HUES48 (cell line): Measurements from ENCODE around the gene FAM98B.

Source experiments
- H3K27ac ChIP-seq: one replicate; pipeline ENCODE4 v1.7.0; 2013; ENCODE audit warnings: low read depth, low read length, inconsistent platforms
- H3K27me3 ChIP-seq: 2 replicates; pipeline ENCODE4 v1.6.1; 2013; ENCODE audit warnings: mild to moderate bottlenecking, low read length; ENCODE audit not compliant: control insufficient read depth, insufficient read depth
- H3K36me3 ChIP-seq: 2 replicates; pipeline ENCODE4 v1.6.1; 2013; ENCODE audit warnings: low read length; ENCODE audit not compliant: control insufficient read depth, insufficient read depth
- H3K4me1 ChIP-seq: 2 replicates; pipeline ENCODE4 v1.6.1; 2013; ENCODE audit warnings: mild to moderate bottlenecking, low read length; ENCODE audit not compliant: control insufficient read depth, insufficient read depth
- H3K4me3 ChIP-seq: 2 replicates; pipeline ENCODE4 v1.5.1; 2013; ENCODE audit warnings: mild to moderate bottlenecking, low read depth, low read length
- H3K9ac ChIP-seq: 2 replicates; pipeline ENCODE4 v1.6.1; 2013; ENCODE audit warnings: mild to moderate bottlenecking, low read depth, low read length, moderate library complexity
- H3K9me3 ChIP-seq: 2 replicates; pipeline ENCODE4 v1.6.1; 2013; ENCODE audit warnings: low read length; ENCODE audit not compliant: control insufficient read depth, insufficient read depth

Gene FAM98B

GRCh38 chr15:38481113-38481512, 27.2 kb downstream of the FAM98B start:
- peaks cover 62% of the 10 kb centered on the region for H3K36me3 ChIP-seq
- H3K9me3 ChIP-seq: no peaks in the 10 kb centered on the region
- H3K27ac ChIP-seq: no peak overlapping the region
- H3K4me3 ChIP-seq: no peak overlapping the region
- H3K9ac ChIP-seq: no peak overlapping the region
- H3K4me1 ChIP-seq: no peaks in the 10 kb centered on the region
- H3K27me3 ChIP-seq: no peaks in the 10 kb centered on the region

GRCh38 chr15:38481761-38482160, 27.8 kb downstream of the FAM98B start:
- no peaks in the 10 kb centered on the region for H3K27me3 ChIP-seq
- no peaks in the 10 kb centered on the region for H3K9me3 ChIP-seq
- no peaks in the 10 kb centered on the region for H3K4me1 ChIP-seq
- H3K4me3 ChIP-seq: no peak overlapping the region
- H3K27ac ChIP-seq: no peak overlapping the region
- H3K36me3 ChIP-seq: peaks cover 61% of the 10 kb centered on the region
- no peak overlapping the region for H3K9ac ChIP-seq

GRCh38 chr15:38482572-38482971, 28.6 kb downstream of the FAM98B start:
- no peak overlapping the region for H3K9ac ChIP-seq
- no peaks in the 10 kb centered on the region for H3K4me1 ChIP-seq
- peaks cover 55% of the 10 kb centered on the region for H3K36me3 ChIP-seq
- H3K27me3 ChIP-seq: no peaks in the 10 kb centered on the region
- H3K9me3 ChIP-seq: no peaks in the 10 kb centered on the region
- no peak overlapping the region for H3K4me3 ChIP-seq
- H3K27ac ChIP-seq: no peak overlapping the region

GRCh38 chr15:38486936-38487335, 33.0 kb downstream of the FAM98B start:
- Histone ChIP-seq H3K27ac (no peak overlapping the region), H3K4me3 (no peak overlapping the region), H3K36me3 (peaks cover 27% of the 10 kb centered on the region), H3K9me3 (no peaks in the 10 kb centered on the region), H3K9ac (no peak overlapping the region), H3K4me1 (no peaks in the 10 kb centered on the region; the same call in 1 of the 2 replicates), H3K27me3 (no peaks in the 10 kb centered on the region)

GRCh38 chr15:38487378-38487777, 33.5 kb downstream of the FAM98B start:
- H3K27ac ChIP-seq: no peak overlapping the region
- H3K9ac ChIP-seq: no peak overlapping the region
- H3K36me3 ChIP-seq: peaks cover 23% of the 10 kb centered on the region
- no peaks in the 10 kb centered on the region for H3K9me3 ChIP-seq
- no peaks in the 10 kb centered on the region for H3K27me3 ChIP-seq
- H3K4me1 ChIP-seq: no peaks in the 10 kb centered on the region; the same call in 1 of the 2 replicates
- no peak overlapping the region for H3K4me3 ChIP-seq

- Histone ChIP-seq H3K36me3 (peaks cover 16% of the 10 kb centered on the region), H3K27ac (no peak overlapping the region)
Observed at GRCh38 chr15:38490242-38490922, 36.5 kb downstream of the FAM98B start.

GRCh38 chr15:38496151-38496550, 42.2 kb downstream of the FAM98B start:
- Histone ChIP-seq H3K9me3 (no peaks in the 10 kb centered on the region), H3K9ac (no peak overlapping the region), H3K4me3 (no peak overlapping the region), H3K27me3 (no peaks in the 10 kb centered on the region), H3K27ac (no peak overlapping the region), H3K4me1 (no peaks in the 10 kb centered on the region), H3K36me3 (peaks cover 4% of the 10 kb centered on the region; the same call in 1 of the 2 replicates)

More at GRCh38 chr15:38490242-38490922, 36.5 kb downstream of the FAM98B start:
- Histone ChIP-seq H3K4me1 (no peaks in the 10 kb centered on the region; the same call in 1 of the 2 replicates), H3K27me3 (no peaks in the 10 kb centered on the region), H3K4me3 (no peak overlapping the region), H3K9ac (no peak overlapping the region), H3K9me3 (no peaks in the 10 kb centered on the region)

- Histone ChIP-seq H3K9ac (no peak overlapping the region), H3K9me3 (no peaks in the 10 kb centered on the region), H3K4me3 (no peak overlapping the region), H3K27me3 (no peaks in the 10 kb centered on the region), H3K4me1 (no peaks in the 10 kb centered on the region), H3K27ac (no peak overlapping the region), H3K36me3 (no peaks in the 10 kb centered on the region)
Observed at GRCh38 chr15:38499651-38500050, 45.7 kb downstream of the FAM98B start.

- H3K9ac ChIP-seq: no peak overlapping the region
- H3K4me3 ChIP-seq: no peak overlapping the region
- no peak overlapping the region for H3K27ac ChIP-seq
- H3K4me1 ChIP-seq: no peaks in the 10 kb centered on the region
- no peaks in the 10 kb centered on the region for H3K27me3 ChIP-seq
- H3K9me3 ChIP-seq: no peaks in the 10 kb centered on the region
- no peaks in the 10 kb centered on the region for H3K36me3 ChIP-seq
Observed at GRCh38 chr15:38503496-38503895, 49.6 kb downstream of the FAM98B start.

- Histone ChIP-seq H3K4me3 (no peak overlapping the region), H3K27ac (no peak overlapping the region), H3K4me1 (no peaks in the 10 kb centered on the region), H3K9ac (no peak overlapping the region), H3K27me3 (no peaks in the 10 kb centered on the region), H3K36me3 (no peaks in the 10 kb centered on the region), H3K9me3 (no peaks in the 10 kb centered on the region)
Observed at GRCh38 chr15:38504680-38505467, 50.9 kb downstream of the FAM98B start.

GRCh38 chr15:38506997-38507396, 53.1 kb downstream of the FAM98B start:
- no peak overlapping the region for H3K4me3 ChIP-seq
- H3K27ac ChIP-seq: no peak overlapping the region
- no peaks in the 10 kb centered on the region for H3K9me3 ChIP-seq
- H3K27me3 ChIP-seq: no peaks in the 10 kb centered on the region
- no peaks in the 10 kb centered on the region for H3K4me1 ChIP-seq
- no peaks in the 10 kb centered on the region for H3K36me3 ChIP-seq
- H3K9ac ChIP-seq: no peak overlapping the region
